GM19240 (cell line): ENCODE measurements around the gene APP.
"Not testable (repeated sequence)": the region's sequence is repeated elsewhere in the genome, so short reads cannot be mapped to it uniquely, and the experiment has no call there.

Experiments
- DNase-seq: peaks from one replicate; pipeline ENCODE4 v3.0.0; 2011; ENCODE audit warnings: low spot score; ENCODE audit not compliant: insufficient read length

The APP gene

DNA sequence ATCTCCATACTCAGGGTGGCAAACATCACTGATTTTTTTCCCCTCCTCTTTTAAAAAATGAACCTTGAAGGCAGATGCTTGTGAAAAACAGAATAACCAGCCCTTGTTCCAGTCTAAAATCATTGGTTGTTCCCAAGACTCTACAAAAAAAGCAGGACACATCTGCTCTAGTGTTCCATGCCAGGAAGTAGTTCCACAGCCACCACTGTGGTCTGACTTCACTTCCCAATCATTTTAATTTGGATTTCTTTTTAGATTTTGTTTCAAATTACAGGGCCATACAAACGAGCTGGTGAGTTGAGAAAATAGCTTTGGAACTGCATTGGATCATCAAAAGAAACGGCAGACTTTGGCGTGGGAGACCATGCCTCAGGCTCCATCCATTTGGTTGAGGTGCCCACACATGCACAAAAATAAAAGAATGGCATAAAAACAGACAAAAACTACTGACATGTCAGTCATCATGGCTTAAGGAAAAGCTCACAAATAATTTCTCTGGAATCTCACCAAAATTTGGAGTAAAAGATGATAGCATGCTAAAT is 225.8 kb downstream of the APP start:
- no peak for DNase-seq

DNA sequence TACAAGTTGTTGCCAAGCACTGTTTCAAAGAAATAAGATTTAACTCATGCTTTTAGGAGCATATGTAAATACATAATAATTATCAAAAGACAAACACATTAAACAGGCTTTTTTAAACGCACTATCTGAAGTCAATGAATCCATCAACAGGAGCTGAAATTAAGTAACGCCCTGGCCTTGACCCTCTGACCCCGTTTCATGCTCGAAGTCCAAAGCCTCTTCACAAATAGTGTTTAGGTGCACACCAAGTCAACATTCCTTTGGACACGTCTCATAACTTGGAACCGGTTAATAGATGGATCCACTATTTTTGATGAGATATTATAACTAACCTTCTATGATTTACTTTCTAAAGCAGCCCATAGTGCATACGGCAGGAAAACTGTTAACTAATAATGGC is 226.5 kb downstream of the APP start:
- no peak for DNase-seq

DNA sequence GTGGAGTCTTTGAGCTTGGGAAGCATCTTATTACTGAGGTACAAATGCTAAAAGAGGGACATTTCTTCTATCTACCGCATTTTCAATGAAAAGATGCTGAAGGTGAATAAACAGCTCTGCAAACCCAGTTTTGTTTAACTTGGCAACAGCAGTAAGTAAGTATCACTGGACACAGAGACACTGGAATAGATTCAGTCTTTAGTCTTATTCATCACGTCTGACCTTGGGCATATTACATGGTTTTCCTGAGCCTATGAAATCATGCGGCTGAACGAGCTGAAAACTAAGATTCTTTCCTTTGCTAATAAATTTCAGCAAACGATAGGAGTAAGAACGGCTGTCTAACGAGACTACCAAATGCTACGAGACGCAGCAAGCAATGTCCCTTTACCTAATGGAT is 228.4 kb downstream of the APP start:
- DNase-seq: no peak

GRCh38 chr21:25939396-25939761 is 231.2 kb downstream of the APP start:
- DNase-seq: no peak

DNA sequence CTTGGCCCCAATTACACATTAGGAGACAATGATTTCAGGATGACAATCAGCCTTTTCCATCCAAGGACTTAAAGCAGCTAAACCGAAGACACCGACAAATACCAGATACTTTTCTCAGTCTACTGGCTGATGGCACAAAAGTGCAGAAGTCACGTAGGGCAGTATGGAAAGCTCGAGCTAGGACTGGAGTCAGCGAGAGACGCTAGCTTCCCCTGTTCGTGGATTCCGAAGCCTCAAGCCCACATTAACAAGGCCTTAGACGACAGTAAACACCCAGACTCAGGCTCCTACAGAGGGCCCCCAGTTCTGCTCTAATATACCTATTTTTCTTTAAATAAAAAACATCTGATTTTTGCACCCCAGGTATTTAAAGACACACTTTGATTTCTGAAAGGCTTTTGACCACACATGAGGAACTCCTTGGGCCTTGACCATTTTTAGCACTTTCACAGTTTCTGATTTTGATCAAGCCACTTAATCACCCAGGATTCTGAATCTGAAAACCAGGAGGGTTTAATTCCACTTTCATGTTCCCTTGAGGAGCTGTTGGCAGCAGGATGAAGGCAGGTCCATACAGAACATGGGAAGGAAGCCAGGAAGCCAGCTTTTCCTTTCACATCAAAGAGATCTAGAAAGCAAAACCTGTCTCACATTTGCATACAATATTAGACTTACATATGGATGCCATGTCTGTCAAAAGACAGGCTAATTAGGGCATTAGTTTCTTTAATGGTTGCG is 231.7 kb downstream of the APP start:
- no peak for DNase-seq

DNA sequence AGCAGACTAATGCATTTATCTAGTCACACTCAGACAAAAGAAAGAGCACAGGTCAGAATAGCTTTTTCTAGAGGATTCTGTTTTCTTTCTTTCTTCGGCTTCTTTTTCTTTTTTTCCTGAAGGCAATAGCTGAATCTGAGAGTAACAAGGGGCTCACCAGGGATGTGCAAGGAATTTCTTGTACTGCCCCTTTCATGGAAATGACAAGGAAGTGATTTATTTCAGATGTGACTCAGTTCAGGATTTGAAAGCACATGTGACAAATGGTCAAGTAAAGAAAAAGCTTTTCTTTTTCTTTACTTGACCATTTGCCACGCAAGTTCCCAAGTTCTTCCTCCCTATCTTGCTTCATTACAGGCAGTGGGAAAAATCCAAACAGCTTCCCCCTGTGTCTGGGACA is 233.8 kb downstream of the APP start:
- DNase-seq: no peak

GRCh38 chr21:25934771-25935224 is 235.8 kb downstream of the APP start:
- no peak for DNase-seq

DNA sequence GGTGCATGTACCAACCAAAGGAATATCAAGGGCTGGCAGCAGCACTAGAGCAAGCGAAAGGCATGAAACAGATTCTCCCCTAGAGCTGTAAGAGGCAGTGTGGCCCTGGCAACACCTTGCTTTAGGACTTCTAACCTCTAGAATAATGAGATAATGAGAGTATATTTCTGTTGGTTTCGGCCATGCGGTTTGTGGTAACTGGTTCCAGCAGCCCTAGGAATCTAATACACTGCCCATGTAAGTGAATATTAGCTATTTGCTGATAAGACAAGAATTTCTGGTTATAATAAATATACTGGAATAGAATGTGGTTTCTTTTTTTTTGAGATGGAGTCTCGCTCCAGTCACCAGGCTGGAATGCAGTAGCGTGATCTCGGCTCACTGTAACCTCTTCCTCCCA is 236.4 kb downstream of the APP start:
- no peak for DNase-seq

GRCh38 chr21:25931765-25932164 is 238.8 kb downstream of the APP start:
- no peak for DNase-seq

DNA sequence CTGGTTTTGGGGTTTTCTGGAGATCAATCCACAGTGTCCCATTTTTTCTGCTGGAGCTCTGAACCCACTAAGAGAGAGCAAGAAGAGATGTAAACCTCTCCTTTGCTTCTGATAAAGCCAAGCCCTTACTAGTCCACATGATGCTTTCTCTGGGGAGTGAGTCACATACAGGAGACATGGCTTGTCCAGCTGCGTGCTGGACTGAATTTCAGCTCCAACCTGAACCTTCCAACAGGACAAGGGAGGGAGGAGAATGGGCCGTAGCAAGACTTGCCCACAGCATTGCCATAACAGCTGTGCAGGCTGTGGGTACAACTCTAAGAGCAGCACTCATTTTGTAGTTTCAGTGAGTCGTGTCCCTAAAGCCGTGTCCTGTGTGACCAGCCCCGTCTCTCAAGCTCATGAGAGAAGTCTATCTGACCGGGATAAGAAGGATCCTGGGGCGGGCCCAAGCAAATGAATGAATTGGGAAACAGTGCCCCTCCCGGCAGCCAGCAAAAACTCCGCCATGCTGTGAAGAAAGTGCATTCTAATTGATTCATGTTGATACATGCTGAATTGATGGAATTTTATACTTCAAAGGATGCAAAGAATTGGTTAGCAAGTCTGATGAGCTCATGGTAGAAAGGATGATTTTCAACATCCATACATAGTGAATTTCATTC is 240.6 kb downstream of the APP start:
- DNase-seq: no peak

DNA sequence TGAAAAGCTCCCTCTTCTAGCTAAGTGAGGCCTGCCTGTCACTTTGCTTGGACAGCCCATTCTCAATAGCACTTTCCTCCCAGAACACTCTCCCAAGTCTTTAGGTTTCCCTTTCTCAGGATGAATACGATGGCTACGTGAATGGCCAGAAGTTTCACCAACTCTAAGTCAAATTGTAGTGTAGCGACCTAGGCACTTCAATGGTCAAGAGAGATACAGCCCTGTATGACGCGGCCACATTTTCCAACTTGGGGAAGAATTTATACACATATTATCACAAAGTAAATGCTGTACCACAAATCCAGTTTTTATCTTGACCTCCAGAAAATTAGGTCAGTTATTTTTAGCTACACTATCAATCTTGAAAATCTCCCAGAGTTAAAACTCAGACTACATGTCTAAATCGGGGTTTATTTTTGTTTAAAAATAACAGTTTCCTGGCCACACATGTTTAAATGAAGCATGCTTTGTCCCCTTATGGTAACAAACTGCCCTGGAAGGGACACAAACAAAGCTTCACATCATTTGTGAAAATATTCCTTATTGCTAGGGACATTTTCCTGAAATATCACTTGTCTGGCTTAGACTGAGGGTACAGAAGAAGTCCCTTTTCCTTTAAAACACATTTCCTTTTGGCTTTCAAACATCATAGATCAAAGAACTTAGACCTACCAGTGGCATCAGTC is 243.2 kb downstream of the APP start:
- DNase-seq: no peak

- DNase-seq: no peak
Observed at GRCh38 chr21:25925936-25926335, 244.6 kb downstream of the APP start.

DNA sequence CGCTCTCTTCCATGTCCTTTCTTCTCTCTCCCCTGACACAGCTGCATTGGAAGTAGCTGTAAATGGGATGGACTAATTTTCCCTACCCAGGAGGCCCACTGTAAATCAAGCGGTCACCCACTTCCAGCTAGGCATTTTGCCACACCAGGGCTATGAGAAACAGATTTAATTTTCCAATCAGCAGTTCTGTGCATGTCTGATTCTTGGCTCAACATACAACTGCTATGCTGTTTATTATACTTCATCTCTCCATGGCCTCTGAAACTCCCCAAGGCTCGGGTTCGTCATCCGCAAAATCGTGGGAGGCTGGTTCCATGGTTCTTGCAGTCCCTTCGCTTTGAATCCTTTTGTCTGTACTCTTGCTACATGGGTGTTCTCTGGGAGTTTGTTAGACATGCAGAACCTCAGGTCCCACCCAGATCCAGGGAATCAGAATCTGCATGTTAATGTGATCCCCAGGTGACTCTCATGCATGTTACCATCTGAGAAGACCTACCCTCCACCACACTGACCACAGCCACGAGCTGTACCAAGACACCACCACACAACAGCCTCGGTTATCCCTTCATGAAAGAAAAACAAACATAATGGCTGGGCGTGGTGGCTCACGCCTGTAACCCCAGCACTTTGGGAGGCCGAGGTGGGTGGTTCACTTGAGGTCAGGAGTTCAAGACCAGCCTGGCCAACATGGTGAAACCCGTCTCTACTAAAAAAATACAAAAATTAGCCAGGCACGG is 245.3 kb downstream of the APP start:
- no peak for DNase-seq

DNA sequence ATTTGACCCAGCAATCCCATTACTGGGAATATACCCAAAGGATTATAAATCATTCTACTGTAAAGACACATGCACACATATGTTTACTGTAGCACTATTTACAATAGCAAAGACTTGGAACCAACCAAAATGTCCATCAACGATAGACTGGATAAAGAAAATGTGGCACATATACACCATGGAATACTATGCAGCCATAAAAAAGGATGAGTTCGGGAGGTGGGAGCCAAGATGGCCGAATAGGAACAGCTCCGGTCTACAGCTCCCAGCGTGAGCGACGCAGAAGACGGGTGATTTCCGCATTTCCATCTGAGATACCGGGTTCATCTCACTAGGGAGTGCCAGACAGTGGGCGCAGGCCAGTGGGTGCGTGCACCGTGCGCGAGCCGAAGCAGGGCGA is 252.4 kb downstream of the APP start:
- DNase-seq: not testable (repeated sequence)

- no peak for DNase-seq
Observed at GRCh38 chr21:25916226-25916625, 254.3 kb downstream of the APP start.

- DNase-seq: no peak
Observed at GRCh38 chr21:25913479-25913878, 257.1 kb downstream of the APP start.

GRCh38 chr21:25912402-25912746 is 258.2 kb downstream of the APP start:
- no peak for DNase-seq

- no peak for DNase-seq
Observed at GRCh38 chr21:25911730-25912401, 258.7 kb downstream of the APP start.

GRCh38 chr21:25910809-25911208 is 259.8 kb downstream of the APP start:
- no peak for DNase-seq

GRCh38 chr21:25909341-25909740 is 261.2 kb downstream of the APP start:
- DNase-seq: no peak

DNA sequence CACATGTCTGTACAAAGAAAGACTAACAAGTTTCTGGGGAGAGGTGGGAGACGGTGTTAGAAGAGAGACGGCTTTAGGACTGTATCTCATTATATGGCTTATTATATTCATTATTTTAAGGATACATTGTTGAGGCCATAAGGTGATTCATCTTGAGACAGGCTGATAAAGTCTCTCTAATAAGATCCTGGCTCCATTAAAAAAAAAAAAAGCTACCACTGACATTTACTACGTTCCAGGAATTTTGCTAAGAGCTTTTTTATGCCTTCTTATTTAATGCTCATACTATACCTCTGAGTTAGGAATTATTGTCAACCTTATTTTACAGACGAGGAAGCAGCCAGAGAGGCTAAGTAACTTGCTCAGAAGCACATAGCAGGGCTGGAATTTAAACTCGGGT is 262.1 kb downstream of the APP start:
- DNase-seq: no peak
